Esophagus squamous epithelium (tissue), 5 donors: Measurements from ENCODE around the gene SNX21. TPM values are rescaled to one million over a fixed set of nuclear protein-coding genes. Genes with fewer than 3 reads are reported as not detected.

Experiments
- DNase-seq: peaks from one replicate; lab custom pipeline; 2025; lab: John Stamatoyannopoulos, UW
- H3K27ac ChIP-seq, 4 donors: fragments of 200-600 bp; sonication (generic); one replicate each; pipeline ENCODE4 v1.5.1; 2016 to 2019; ENCODE audit warnings: mild to moderate bottlenecking in 1 of 4
- H3K27me3 ChIP-seq, 4 donors: fragments of 200-600 bp; sonication (generic); 1 replicate in 3 of 4; 2 replicates in 1 of 4; pipeline versions ENCODE4 v1.5.1 to v1.6.0; 2017 to 2021; ENCODE audit warnings: antibody characterized with exemption in 1 of 4
- H3K36me3 ChIP-seq, 3 donors: fragments of 200-600 bp; sonication (generic); one replicate each; pipeline ENCODE4 v1.5.1; 2016 to 2019
- H3K4me1 ChIP-seq, 3 donors: fragments of 200-600 bp; sonication (generic); one replicate each; pipeline ENCODE4 v1.5.1; 2017 to 2019
- H3K4me3 ChIP-seq, 4 donors: fragments of 200-600 bp; sonication (generic); 1 replicate in 3 of 4; 2 replicates in 1 of 4; pipeline ENCODE4 v1.5.1; 2016 to 2019; ENCODE audit warnings: mild to moderate bottlenecking in 2 of 4, moderate library complexity in 1 of 4
- H3K9me3 ChIP-seq, 3 donors: fragments of 200-600 bp; sonication (generic); one replicate each; pipeline ENCODE4 v1.5.1; 2016 to 2019
- CTCF ChIP-seq, 6 experiments: fragments of 450-650 bp in 4 of 6; fragments of 200-600 bp in 2 of 6; sonication (generic) in 2 of 6; IDR thresholded peaks; one replicate each; pipeline ENCODE4 v1.5.1; 2016 to 2019; ENCODE audit warnings: antibody characterized with exemption in 6 of 6, mild to moderate bottlenecking in 4 of 6, moderate library complexity in 4 of 6
- POLR2A ChIP-seq, 4 donors: fragments of 450-650 bp; IDR thresholded peaks; one replicate each; pipeline ENCODE4 v1.6.1; 2017; ENCODE audit warnings: antibody characterized with exemption in 4 of 4, mild to moderate bottlenecking in 4 of 4, moderate library complexity in 3 of 4
- WGBS, 2 donors: methylation state at CpG; one replicate each; pipeline ENCODE4 v1.1.5; 2018; 5-methylcytosine and 5-hydroxymethylcytosine counted together
- intact Hi-C: fragments of 100-400 bp; cut with DNase I; formaldehyde crosslinking; loops from one replicate; pipeline ENCODE4 v1.15.0; 2022
- total RNA-seq, 4 donors: library from RNA; depleted of rRNA; stranded (reverse); fragments of >200 nt; gene quantifications; one replicate each; pipeline ENCODE4 v1.1.0, GENCODE V29; 2016
- donor health status: DM: yes; HTN: yes; CAD: no.

The SNX21 gene
- total RNA-seq, 4 donors from 2014 or later: 21.2 to 43.2 (median 37.4) TPM

- WGBS, 2 donors: 87 to 96% methylated on average over 3 to 5 of the region's 5 CpGs
- H3K27me3 ChIP-seq: no peaks in the 10 kb centered on the region
- no peak for TF ChIP-seq CTCF (IDR thresholded peaks at IDR 0.05)
- TF ChIP-seq POLR2A (IDR thresholded peaks at IDR 0.05): no peak
- no peak for DNase-seq
- intact Hi-C loops: no loop called here
- H3K27ac ChIP-seq: no peak overlapping the region
- peaks cover 0 to 4% (median 0%) of the 10 kb centered on the region in 3 donors for H3K36me3 ChIP-seq
- no peaks in the 10 kb centered on the region for H3K9me3 ChIP-seq
- H3K4me3 ChIP-seq: no peak overlapping the region
- peaks cover 24 to 37% (median 26%) of the 10 kb centered on the region in 3 donors for H3K4me1 ChIP-seq
Observed at GRCh38 chr20:45859916-45860315, 26.3 kb downstream of the SNX21 start.

GRCh38 chr20:45860560-45861220 lies 27.1 kb downstream of the SNX21 start:
- Histone ChIP-seq H3K27me3 (no peaks in the 10 kb centered on the region), H3K4me3 (no peak overlapping the region), H3K4me1 (peaks cover 16 to 30% (median 21%) of the 10 kb centered on the region in 3 donors), H3K36me3 (no peaks in the 10 kb centered on the region), H3K9me3 (no peaks in the 10 kb centered on the region), H3K27ac (no peak overlapping the region)
- no peak for DNase-seq
- intact Hi-C loops: no loop called here
- WGBS, 2 donors: 34 to 48% methylated on average over 7 of the region's 7 CpGs
- TF ChIP-seq CTCF (IDR thresholded peaks at IDR 0.05) (no peak), POLR2A (IDR thresholded peaks at IDR 0.05) (no peak)

DNA sequence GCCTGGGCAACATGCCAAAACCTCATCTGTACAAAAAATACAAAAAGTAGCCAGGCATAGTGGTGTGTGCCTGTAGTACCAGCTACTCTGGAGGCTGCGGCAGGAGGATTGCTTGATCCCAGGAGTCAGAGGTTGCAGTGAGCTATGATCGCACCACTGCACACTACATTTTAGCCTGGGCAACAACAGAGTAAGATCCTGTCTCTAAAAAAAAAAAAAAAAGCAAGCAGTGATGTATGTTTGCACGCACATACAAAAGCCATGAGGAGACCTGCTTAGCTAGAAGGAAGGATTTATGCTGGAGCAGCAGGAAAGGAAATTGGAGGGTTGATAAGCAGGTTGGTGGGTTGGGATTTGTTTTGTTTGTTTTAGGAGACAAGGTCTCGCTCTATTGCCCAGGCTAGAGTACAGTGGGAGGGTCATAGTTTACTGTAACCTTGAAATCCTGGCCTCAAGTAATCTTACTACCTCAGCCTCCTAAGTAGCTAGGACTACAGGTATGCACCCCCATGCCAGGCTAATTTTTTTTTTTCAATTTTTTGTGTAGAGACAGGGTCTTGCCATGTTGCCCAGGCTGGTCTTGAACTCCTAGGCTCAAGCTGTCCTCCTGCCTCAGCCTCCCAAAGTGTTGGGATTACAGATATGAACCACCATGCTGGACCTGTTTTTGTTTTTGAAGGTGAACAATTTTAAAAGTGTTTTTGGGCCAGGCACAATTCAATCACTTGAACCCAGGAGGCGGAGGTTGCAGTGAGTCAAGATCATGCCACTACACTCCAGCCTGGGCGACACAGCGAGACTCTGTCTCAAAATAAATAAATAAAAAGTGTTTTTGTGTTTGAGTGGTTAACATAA lies 27.8 kb downstream of the SNX21 start:
- Histone ChIP-seq H3K4me3 (no peak overlapping the region), H3K27ac (no peak overlapping the region), H3K9me3 (no peaks in the 10 kb centered on the region), H3K4me1 (peaks cover 8 to 22% (median 13%) of the 10 kb centered on the region in 3 donors), H3K36me3 (no peaks in the 10 kb centered on the region), H3K27me3 (no peaks in the 10 kb centered on the region)
- intact Hi-C loops: no loop called here
- WGBS, 2 donors: 91% methylated on average over 7 of the region's 7 CpGs
- TF ChIP-seq CTCF (IDR thresholded peaks at IDR 0.05): no peak
- TF ChIP-seq POLR2A (IDR thresholded peaks at IDR 0.05): no peak
- no peak for DNase-seq

- Histone ChIP-seq H3K27ac (no peak overlapping the region), H3K4me1 (peaks cover 0 to 2% (median 0%) of the 10 kb centered on the region in 3 donors), H3K4me3 (no peak overlapping the region), H3K27me3 (no peaks in the 10 kb centered on the region), H3K9me3 (no peaks in the 10 kb centered on the region), H3K36me3 (no peaks in the 10 kb centered on the region)
- TF ChIP-seq POLR2A (IDR thresholded peaks at IDR 0.05): no peak
- no peak for TF ChIP-seq CTCF (IDR thresholded peaks at IDR 0.05)
- WGBS, 2 donors: 83 to 85% methylated on average over 7 of the region's 7 CpGs
- DNase-seq: no peak
- intact Hi-C loops: no loop called here
Observed at GRCh38 chr20:45863543-45864470, 30.2 kb downstream of the SNX21 start.
